GM21528 (cell line): ENCODE results near the gene AGAP4.
"Not testable (repeated sequence)": the region's sequence is repeated elsewhere in the genome, so short reads cannot be mapped to it uniquely, and the experiment has no call there.

Experiments
- ATAC-seq: cut with Tn5 transposase; IDR thresholded peaks from one replicate; pipeline ENCODE4 v1.9.1; 2021; ENCODE audit warnings: mild to moderate bottlenecking, moderate library complexity; ENCODE audit not compliant: unreplicated experiment, low FRiP score

Gene AGAP4

DNA sequence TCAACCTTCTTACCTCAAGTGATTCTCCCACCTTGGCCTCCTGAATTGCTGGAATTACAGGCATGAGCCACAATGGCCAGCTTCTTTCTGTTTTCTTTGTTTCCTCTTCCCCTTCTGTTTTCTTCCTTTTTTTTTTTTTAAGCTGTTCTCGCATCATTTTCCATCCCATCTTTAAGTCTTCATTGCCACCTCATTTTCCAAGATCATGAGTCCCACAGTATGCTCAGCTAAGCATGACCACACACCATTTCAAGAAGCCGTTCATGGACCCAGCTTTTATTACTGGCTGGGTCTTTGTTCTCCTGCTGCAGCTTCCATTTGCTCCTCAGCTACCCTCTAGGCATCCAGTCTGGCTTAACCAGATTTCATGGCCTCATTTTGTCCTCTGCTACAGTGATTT lies 52.5 kb downstream of the AGAP4 start:
- not testable (repeated sequence) for ATAC-seq

DNA sequence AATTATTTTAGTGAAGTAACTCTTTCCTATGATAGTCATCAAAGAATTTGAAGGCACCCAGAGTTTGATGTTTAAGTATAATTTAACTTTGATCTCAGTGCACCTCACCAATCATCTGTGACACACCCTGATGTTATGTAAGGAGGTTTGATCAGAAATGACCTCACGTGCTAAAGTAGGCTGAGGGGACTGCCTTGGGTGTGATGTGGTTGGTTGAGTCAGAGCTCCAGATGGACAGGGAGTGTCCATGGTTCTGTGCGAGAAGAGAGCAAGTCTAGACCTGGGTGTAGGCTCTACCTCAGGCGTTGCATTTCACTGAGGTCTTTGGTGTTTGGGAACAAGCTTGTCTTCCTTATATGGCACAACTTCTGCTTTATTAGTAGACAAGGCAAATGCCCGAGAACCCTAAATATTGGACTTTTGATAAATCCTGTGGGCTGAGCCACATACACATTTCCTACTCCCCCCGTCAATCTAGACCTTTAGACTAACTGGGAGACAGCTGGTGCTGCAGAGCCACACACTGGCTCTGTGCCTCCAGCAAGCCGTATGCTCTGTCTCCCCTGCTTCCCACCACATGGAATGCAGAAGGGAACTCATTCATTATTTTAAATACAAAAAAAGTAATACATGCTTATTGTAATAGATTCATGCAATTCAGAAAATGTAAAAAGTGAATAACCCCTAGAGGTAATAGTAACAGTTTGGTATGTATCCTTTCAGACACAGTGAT lies 56.4 kb downstream of the AGAP4 start:
- ATAC-seq: not testable (repeated sequence)

DNA sequence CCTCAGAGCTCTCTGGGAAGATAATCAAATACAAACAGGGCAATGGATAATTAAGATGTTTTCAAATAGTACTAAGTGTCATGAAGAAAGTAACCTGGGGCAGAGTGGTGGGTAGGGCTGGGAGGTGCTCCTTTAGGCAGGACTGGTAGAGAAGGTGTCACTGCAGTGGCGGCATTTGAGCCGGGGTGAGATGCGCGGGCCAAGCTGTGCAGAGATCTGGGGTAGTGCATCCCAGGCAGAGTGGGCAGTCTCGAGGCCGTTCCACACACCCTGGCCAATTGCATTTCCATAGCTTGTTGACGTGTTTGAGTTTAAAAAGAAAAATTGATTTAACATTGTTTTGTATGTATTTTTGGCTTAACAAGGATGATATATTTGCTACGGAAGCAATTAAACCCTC lies 57.3 kb downstream of the AGAP4 start:
- not testable (repeated sequence) for ATAC-seq

DNA sequence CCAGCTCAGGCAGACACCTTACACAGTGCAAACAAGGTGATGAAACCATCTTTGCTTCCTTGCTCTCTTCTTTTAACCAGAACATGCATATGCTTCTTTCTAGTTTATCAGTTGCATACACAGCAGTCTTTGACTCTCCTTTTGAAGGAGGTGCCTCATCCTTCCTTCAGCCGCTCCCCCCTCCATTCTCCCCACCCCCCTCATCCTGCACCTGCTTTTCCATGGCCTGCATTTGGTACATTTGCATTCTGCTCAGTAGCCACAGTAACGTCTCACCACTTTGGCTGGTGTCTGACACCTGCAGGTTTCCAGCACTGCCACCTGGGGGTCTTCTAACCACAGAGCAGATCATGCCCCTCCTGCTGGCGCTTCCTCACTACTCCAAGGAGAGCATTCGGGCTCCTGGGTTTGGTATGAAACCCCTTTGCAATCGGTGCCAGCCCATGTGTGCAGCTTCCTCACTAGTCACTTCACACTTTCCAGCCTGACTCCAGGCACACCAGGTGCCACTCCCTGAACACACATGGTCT lies 60.0 kb downstream of the AGAP4 start:
- ATAC-seq: not testable (repeated sequence)

DNA sequence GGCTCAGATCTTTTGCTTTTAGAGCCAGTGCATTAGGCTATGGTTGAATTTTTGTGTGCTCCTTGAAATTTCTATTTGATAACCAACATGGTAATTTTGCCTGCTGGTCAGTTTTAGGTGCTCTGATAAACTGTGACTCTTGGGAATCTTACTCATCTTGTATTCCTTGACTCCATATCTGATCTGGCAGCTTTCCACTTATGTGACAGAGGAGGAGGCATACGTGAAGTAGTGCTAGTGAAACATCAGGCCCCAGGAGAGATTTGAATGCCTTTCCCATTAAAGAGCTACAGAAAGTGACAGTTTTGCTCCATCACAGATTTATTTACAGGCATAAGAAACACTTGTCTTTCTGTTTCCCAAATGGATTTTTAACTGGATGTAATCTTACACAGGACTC lies 61.1 kb downstream of the AGAP4 start:
- ATAC-seq: not testable (repeated sequence)
